Suprapubic skin (tissue), 4 donors: ENCODE measurements around the gene SCCPDH. TPM values are rescaled to one million over a fixed set of nuclear protein-coding genes. Genes with fewer than 3 reads are reported as not detected.

Experiments
- DNase-seq, 2 donors: peaks; one replicate each; pipeline ENCODE4 v3.0.0-alpha.2; 2019; ENCODE audit warnings: low spot score in 2 of 2
- H3K27ac ChIP-seq: fragments of 200-600 bp; sonication (generic); one replicate; pipeline ENCODE4 v1.5.1; 2019
- H3K27me3 ChIP-seq: fragments of 200-600 bp; sonication (generic); one replicate; pipeline ENCODE4 v1.5.1; 2019
- H3K36me3 ChIP-seq: fragments of 200-600 bp; sonication (generic); one replicate; pipeline ENCODE4 v1.5.1; 2019
- H3K4me1 ChIP-seq: fragments of 200-600 bp; sonication (generic); one replicate; pipeline ENCODE4 v1.5.1; 2019
- H3K4me3 ChIP-seq: fragments of 200-600 bp; sonication (generic); one replicate; pipeline ENCODE4 v1.5.1; 2019; ENCODE audit warnings: mild to moderate bottlenecking
- H3K9me3 ChIP-seq: fragments of 200-600 bp; sonication (generic); one replicate; pipeline ENCODE4 v1.5.1; 2019
- CTCF ChIP-seq, 2 donors: fragments of 200-600 bp in 1 of 2; fragments of 450-650 bp in 1 of 2; sonication (generic) in 1 of 2; IDR thresholded peaks; one replicate each; pipeline ENCODE4 v1.5.1; 2016 to 2019; ENCODE audit warnings: antibody characterized with exemption in 2 of 2, mild to moderate bottlenecking in 1 of 2, moderate library complexity in 1 of 2
- EP300 ChIP-seq: sonication (generic); formaldehyde crosslinking; IDR thresholded peaks from one replicate; pipeline ENCODE4 v1.6.1; 2017; ENCODE audit warnings: antibody characterized with exemption
- POLR2A ChIP-seq, 2 donors: fragments of 450-650 bp; IDR thresholded peaks; one replicate each; pipeline ENCODE4 v1.6.1; 2017; ENCODE audit warnings: antibody characterized with exemption in 2 of 2, mild to moderate bottlenecking in 2 of 2, moderate library complexity in 2 of 2
- POLR2AphosphoS5 ChIP-seq, 3 donors: sonication (generic); formaldehyde crosslinking; IDR thresholded peaks; one replicate each; pipeline ENCODE4 v1.6.1; 2017; ENCODE audit warnings: antibody characterized with exemption in 3 of 3
- WGBS: methylation state at CpG from one replicate; pipeline ENCODE4 v1.1.5; 2018; 5-methylcytosine and 5-hydroxymethylcytosine counted together
- total RNA-seq, 4 donors: library from RNA; depleted of rRNA; stranded (reverse); fragments of >200 nt; gene quantifications; one replicate each; pipeline ENCODE4 v1.1.0, GENCODE V29; 2016

The SCCPDH gene
- total RNA-seq, 4 donors from 2014 or later: 4.0 to 11.2 (median 10.0) TPM

- no peaks in the 10 kb centered on the region for H3K4me1 ChIP-seq
- H3K27ac ChIP-seq: no peak overlapping the region
- 85% methylated on average over 10 of the region's 10 CpGs for WGBS
Measured at GRCh38 chr1:246680696-246681130, 43.5 kb upstream of the SCCPDH start.

GRCh38 chr1:246681900-246682895 is 42.0 kb upstream of the SCCPDH start:
- 67% methylated on average over 15 of the region's 15 CpGs for WGBS
- Histone ChIP-seq H3K27ac (no peak overlapping the region), H3K4me3 (no peak overlapping the region), H3K9me3 (no peaks in the 10 kb centered on the region), H3K4me1 (no peaks in the 10 kb centered on the region), H3K27me3 (no peaks in the 10 kb centered on the region), H3K36me3 (no peaks in the 10 kb centered on the region)
- no peak for DNase-seq
- TF ChIP-seq POLR2AphosphoS5 (IDR thresholded peaks at IDR 0.05): no peak
- TF ChIP-seq EP300: no peak

More at GRCh38 chr1:246680696-246681130, 43.5 kb upstream of the SCCPDH start:
- Histone ChIP-seq H3K27me3 (no peaks in the 10 kb centered on the region), H3K4me3 (no peak overlapping the region), H3K36me3 (no peaks in the 10 kb centered on the region), H3K9me3 (no peaks in the 10 kb centered on the region)
- no peak for DNase-seq
- TF ChIP-seq POLR2A (IDR thresholded peaks at IDR 0.05) (no peak), EP300 (no peak)

GRCh38 chr1:246683521-246683920 is 40.7 kb upstream of the SCCPDH start:
- Histone ChIP-seq H3K27ac (no peak overlapping the region), H3K4me3 (no peak overlapping the region), H3K9me3 (no peaks in the 10 kb centered on the region), H3K27me3 (no peaks in the 10 kb centered on the region), H3K4me1 (no peaks in the 10 kb centered on the region), H3K36me3 (no peaks in the 10 kb centered on the region)
- TF ChIP-seq POLR2A (IDR thresholded peaks at IDR 0.05): no peak
- TF ChIP-seq EP300: no peak
- no peak for TF ChIP-seq CTCF (IDR thresholded peaks at IDR 0.05)
- TF ChIP-seq POLR2AphosphoS5 (IDR thresholded peaks at IDR 0.05): no peak
- no peak for DNase-seq
- WGBS: 96% methylated on average over 9 of the region's 9 CpGs

DNA sequence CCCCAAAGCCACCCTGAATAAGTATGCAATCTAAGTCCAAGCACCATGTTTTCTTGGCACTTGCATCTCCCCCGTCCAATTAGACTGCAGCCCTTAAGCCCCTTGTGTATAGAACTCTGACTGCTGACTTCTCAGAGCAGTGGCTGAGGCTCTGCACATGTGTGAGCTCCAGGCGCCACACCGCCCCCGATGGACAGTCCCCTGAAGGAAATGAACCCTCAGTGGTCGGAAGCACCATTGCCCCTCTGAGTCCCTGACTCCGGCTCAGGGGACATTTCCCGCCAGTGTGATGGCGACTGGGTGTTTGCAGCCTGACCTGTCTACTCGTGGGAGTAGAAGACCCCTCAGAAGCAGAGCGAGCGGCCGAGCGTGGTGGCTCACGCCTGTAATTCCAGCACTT is 37.2 kb upstream of the SCCPDH start:
- H3K9me3 ChIP-seq: no peaks in the 10 kb centered on the region
- H3K4me3 ChIP-seq: no peak overlapping the region
- WGBS: 90% methylated on average over 11 of the region's 14 CpGs
- no peak for DNase-seq
- H3K27me3 ChIP-seq: no peaks in the 10 kb centered on the region
- H3K4me1 ChIP-seq: peaks cover 15% of the 10 kb centered on the region
- H3K36me3 ChIP-seq: no peaks in the 10 kb centered on the region
- TF ChIP-seq POLR2AphosphoS5 (IDR thresholded peaks at IDR 0.05): no peak
- TF ChIP-seq POLR2A (IDR thresholded peaks at IDR 0.05): no peak
- TF ChIP-seq CTCF (IDR thresholded peaks at IDR 0.05): no peak
- TF ChIP-seq EP300: no peak
- H3K27ac ChIP-seq: no peak overlapping the region

- H3K27ac ChIP-seq: no peak overlapping the region
- H3K4me1 ChIP-seq: peaks cover 15% of the 10 kb centered on the region
- peak in 1 of 2 donors; percentile 77 for TF ChIP-seq CTCF (IDR thresholded peaks at IDR 0.05)
- no peak for TF ChIP-seq EP300
- TF ChIP-seq POLR2A (IDR thresholded peaks at IDR 0.05): no peak
- no peak for TF ChIP-seq POLR2AphosphoS5 (IDR thresholded peaks at IDR 0.05)
- peak in 1 of 2 donors; percentile 77 for DNase-seq
- no peaks in the 10 kb centered on the region for H3K36me3 ChIP-seq
- 8% methylated on average over 11 of the region's 16 CpGs for WGBS
- peak overlapping the region; percentile 33 for H3K4me3 ChIP-seq
- H3K9me3 ChIP-seq: no peaks in the 10 kb centered on the region
- no peaks in the 10 kb centered on the region for H3K27me3 ChIP-seq
Measured at GRCh38 chr1:246689409-246690008, 34.7 kb upstream of the SCCPDH start.

- no peaks in the 10 kb centered on the region for H3K36me3 ChIP-seq
- peaks cover 15% of the 10 kb centered on the region for H3K4me1 ChIP-seq
- TF ChIP-seq POLR2A (IDR thresholded peaks at IDR 0.05) (no peak), EP300 (no peak)
- peak overlapping the region; percentile 33 for H3K4me3 ChIP-seq
- no peak for DNase-seq
- 36% methylated on average over 12 of the region's 12 CpGs for WGBS
- no peaks in the 10 kb centered on the region for H3K27me3 ChIP-seq
- H3K9me3 ChIP-seq: no peaks in the 10 kb centered on the region
- no peak overlapping the region for H3K27ac ChIP-seq
Measured at GRCh38 chr1:246690100-246690499, 34.1 kb upstream of the SCCPDH start.
